ENCODE data around the gene EIF2B2. TPM values are rescaled to one million over a fixed set of nuclear protein-coding genes. Genes with fewer than 3 reads are reported as not detected.

EIF2B2 gene
- total and polyA plus RNA-seq, 2 experiments from 2014 or later, result 39.2 to 40.5 TPM

GRCh38 chr14:75059642-75060041 lies 56.9 kb downstream of the EIF2B2 start:
- no peak overlapping the region for H3K4me3 Mint-ChIP-seq
- TF ChIP-seq EZH2phosphoT487 (IDR thresholded peaks at IDR 0.05; ENCODE audit: unreplicated experiment) (no peak), STAT1 (IDR thresholded peaks at IDR 0.05; ENCODE audit: unreplicated experiment) (no peak), EZH2 (IDR thresholded peaks at IDR 0.05; ENCODE audit: low read depth, unreplicated experiment) (no peak), JUNB (IDR thresholded peaks at IDR 0.05; ENCODE audit: unreplicated experiment) (no peak), NANOG (IDR thresholded peaks at IDR 0.05; ENCODE audit: borderline replicate concordance) (no peak), ZNF462 (CRISPR knock-in tag; IDR thresholded peaks at IDR 0.05) (no peak), POLR2AphosphoS5 (IDR thresholded peaks at IDR 0.05; ENCODE audit: low read depth) (no peak), REST (IDR thresholded peaks at IDR 0.05; ENCODE audit: unreplicated experiment) (no peak), ZNF114 (CRISPR knock-in tag; IDR thresholded peaks at IDR 0.05) (no peak), CTCF (conservative IDR thresholded peaks at IDR 0.05; ENCODE audit: low read depth in 2 of 2) (no peak), ETS1 (IDR thresholded peaks at IDR 0.05) (no peak)
- peaks cover 30% of the 10 kb centered on the region for H3K36me3 Mint-ChIP-seq (ENCODE audit: low read depth)
- no peak overlapping the region for H2AFZ ChIP-seq
- DNase-seq (ENCODE audit: low spot score) (no peak), ATAC-seq (no peak)
- no peaks in the 10 kb centered on the region for H3F3A ChIP-seq (replicated peaks; ENCODE audit: low read depth)
- H4K20me1 ChIP-seq (replicated peaks; ENCODE audit: insufficient read depth), result no peaks in the 10 kb centered on the region; the same call in 1 of the 2 replicates
- H3K9me3 Mint-ChIP-seq, result peaks cover 8% of the 10 kb centered on the region; the same call in 2 of the 3 replicates
- peaks cover 32% of the 10 kb centered on the region for H3K79me2 ChIP-seq (replicated peaks; ENCODE audit: insufficient read depth)
- H3K4me3 ChIP-seq, result no peak overlapping the region
- H3K4me1 ChIP-seq (ENCODE audit: insufficient read depth), result peaks cover 9% of the 10 kb centered on the region; the same call in 1 of the 2 replicates
- H3K4me1 Mint-ChIP-seq, result peaks cover 4% of the 10 kb centered on the region; the same call in 2 of the 3 replicates
- H3K36me3 ChIP-seq (ENCODE audit: insufficient read depth), result peaks cover 8% of the 10 kb centered on the region; the same call in 1 of the 2 replicates
- H3K27ac Mint-ChIP-seq, result no peak overlapping the region
- no peak overlapping the region for H3K4me2 ChIP-seq
- H3K27me3 ChIP-seq (ENCODE audit: insufficient read depth), result no peaks in the 10 kb centered on the region
- no peak overlapping the region for H3K27ac ChIP-seq (ENCODE audit: low read depth)
- peaks cover 4% of the 10 kb centered on the region for H3K27me3 Mint-ChIP-seq (ENCODE audit: insufficient read depth, low read depth, poor library complexity)
- no peaks in the 10 kb centered on the region for H3K9me2 ChIP-seq (ENCODE audit: insufficient read depth)

Measured in GM23338 (cell line).